SIG-M5 (cell line): ENCODE results near the gene PPP1R16B.
A peak's percentile ranks its signal among the peaks of the same experiment; 100 is the strongest.
"Not testable (repeated sequence)": the region's sequence is repeated elsewhere in the genome, so short reads cannot be mapped to it uniquely, and the experiment has no call there.

Experiments
- DNase-seq: peaks from one replicate; lab custom pipeline; 2025; lab: John Stamatoyannopoulos, UW

PPP1R16B gene

GRCh38 chr20:38791940-38792339, 13.6 kb upstream of the PPP1R16B start:
- no peak for DNase-seq

- DNase-seq = not testable (repeated sequence)
These were observed 11.4 kb upstream of the PPP1R16B start for GRCh38 chr20:38794057-38794456.

GRCh38 chr20:38798266-38798665, 7.2 kb upstream of the PPP1R16B start:
- DNase-seq = no peak

- no peak for DNase-seq
These were observed 6.3 kb upstream of the PPP1R16B start for GRCh38 chr20:38799203-38799602.

- DNase-seq = no peak
These were observed 4.6 kb upstream of the PPP1R16B start for GRCh38 chr20:38800882-38801281.

GRCh38 chr20:38804221-38804620, 1.3 kb upstream of the PPP1R16B start:
- no peak for DNase-seq

GRCh38 chr20:38804682-38805501, 605 bp upstream of the PPP1R16B start:
- peak; percentile 34 for DNase-seq

GRCh38 chr20:38805958-38806854, 709 bp downstream of the PPP1R16B start:
- no peak for DNase-seq

GRCh38 chr20:38806855-38807655, 1.6 kb downstream of the PPP1R16B start:
- no peak for DNase-seq

- DNase-seq = no peak
These were observed 4.4 kb downstream of the PPP1R16B start for GRCh38 chr20:38809942-38810341.

GRCh38 chr20:38810926-38811630, 5.6 kb downstream of the PPP1R16B start:
- no peak for DNase-seq

GRCh38 chr20:38811769-38812168, 6.3 kb downstream of the PPP1R16B start:
- no peak for DNase-seq

GRCh38 chr20:38812182-38812581, 6.7 kb downstream of the PPP1R16B start:
- DNase-seq = no peak

GRCh38 chr20:38812709-38813573, 7.4 kb downstream of the PPP1R16B start:
- DNase-seq = no peak

- not testable (repeated sequence) for DNase-seq
These were observed 8.1 kb downstream of the PPP1R16B start for GRCh38 chr20:38813574-38813962.

GRCh38 chr20:38815446-38815845, 9.9 kb downstream of the PPP1R16B start:
- no peak for DNase-seq

- no peak for DNase-seq
These were observed 12.9 kb downstream of the PPP1R16B start for GRCh38 chr20:38818113-38819065.

GRCh38 chr20:38825571-38825900, 20.0 kb downstream of the PPP1R16B start:
- no peak for DNase-seq

GRCh38 chr20:38825901-38826625, 20.6 kb downstream of the PPP1R16B start:
- no peak for DNase-seq
